HCT116 (cell line): Measurements from ENCODE around the gene P2RX3. TPM values are rescaled to one million over a fixed set of nuclear protein-coding genes. Genes with fewer than 3 reads are reported as not detected.

ENCODE experiments used
- ATAC-seq: fragments of 200-7000 bp; cut with Tn5 transposase; 2 replicates; pipeline ENCODE4 v1.9.1; 2020; ENCODE audit warnings: mild to moderate bottlenecking, moderate library complexity
- BruUV-seq: library from RNA; stranded (reverse); fragments of 400-500 nt; replicated peaks from 2 replicates; lab custom pipeline; 2021; lab: Mats Ljungman, UMichigan
- CTCF ChIA-PET: fragments of 300-600 bp; sonication (Branson Sonifier 250); formaldehyde crosslinking; loops from one replicate; lab custom pipeline; 2021; ENCODE audit warnings: antibody characterized with exemption; lab: Charles Lee
- POLR2A ChIA-PET: fragments of 300-600, 350-600 bp; sonication (Branson Sonifier 250); formaldehyde crosslinking; loops from one replicate; lab custom pipeline; 2021; ENCODE audit warnings: antibody characterized with exemption; lab: Charles Lee
- RAD21 ChIA-PET, 2 experiments: fragments of 300-600 bp; sonication (Branson Sonifier 250); formaldehyde crosslinking; loops; one replicate each; lab custom pipeline; 2023; ENCODE audit warnings: low total read pairs in 2 of 2; ENCODE audit not compliant: uncharacterized antibody in 2 of 2, unreplicated experiment in 2 of 2, low non-redundant PET in 1 of 2; lab: Charles Lee
- DNase-seq: peaks from one replicate; pipeline ENCODE4 v3.0.0-alpha.2; 2010; ENCODE audit warnings: low read depth, low spot score
- H2AFZ ChIP-seq: fragments of 200-600 bp; shearing (Covaris generic), sonication (generic); 2 replicates; pipeline ENCODE4 v1.6.1; 2017; ENCODE audit warnings: low read depth, mixed run types, mixed read lengths, antibody characterized with exemption, low read length; ENCODE audit not compliant: poor library complexity, severe bottlenecking
- H3K27ac ChIP-seq: 2 replicates; pipeline ENCODE4 v1.5.1; 2012; ENCODE audit warnings: low read depth, low read length
- H3K27me3 ChIP-seq: fragments of 200-600 bp; sonication (generic); 2 replicates; pipeline ENCODE4 v1.6.1; 2016; ENCODE audit warnings: mixed run types, low read length, mixed read lengths; ENCODE audit not compliant: insufficient read depth
- H3K36me3 ChIP-seq, 2 experiments: fragments of 200-500 bp in 1 of 2; fragments of 200-600 bp in 1 of 2; sonication (Bioruptor generic) in 1 of 2; sonication (generic) in 1 of 2; 2 replicates each; pipeline versions ENCODE4 v1.5.1 to v1.6.1; 2014 to 2016; ENCODE audit warnings: low read length in 2 of 2, inconsistent platforms in 1 of 2, mixed read lengths in 1 of 2, mixed run types in 1 of 2; ENCODE audit not compliant: insufficient read depth in 2 of 2, control insufficient read depth in 1 of 2
- H3K4me1 ChIP-seq, 2 experiments: fragments of 200-600 bp in 1 of 2; sonication (generic) in 1 of 2; 2 replicates each; pipeline versions ENCODE4 v1.5.1 to v1.6.1; 2012 to 2017; ENCODE audit warnings: low read length in 2 of 2, inconsistent platforms in 1 of 2, mild to moderate bottlenecking in 1 of 2, mixed read lengths in 1 of 2, mixed run types in 1 of 2, moderate library complexity in 1 of 2; ENCODE audit not compliant: insufficient read depth in 2 of 2, control insufficient read depth in 1 of 2
- H3K4me2 ChIP-seq: fragments of 200-600 bp; sonication (generic); 2 replicates; pipeline ENCODE4 v1.6.1; 2017; ENCODE audit warnings: mixed run types, low read length, mixed read lengths
- H3K4me3 ChIP-seq, 2 experiments: fragments of 200-600 bp in 1 of 2; sonication (generic) in 1 of 2; replicated peaks in 1 of 2; 2 replicates each; pipeline ENCODE4 v1.5.1; 2011 to 2016; ENCODE audit warnings: low read length in 2 of 2, control low read depth in 1 of 2, low read depth in 1 of 2, mild to moderate bottlenecking in 1 of 2, mixed read lengths in 1 of 2, mixed run types in 1 of 2
- H3K79me2 ChIP-seq: fragments of 200-600 bp; sonication (generic); 2 replicates; pipeline ENCODE4 v1.6.1; 2017; ENCODE audit warnings: mild to moderate bottlenecking, mixed run types, low read length, moderate library complexity, mixed read lengths; ENCODE audit not compliant: insufficient read depth
- H3K9ac ChIP-seq: fragments of 200-600 bp; sonication (generic); 2 replicates; pipeline ENCODE4 v1.6.1; 2016; ENCODE audit warnings: low read length, mixed read lengths
- H3K9me2 ChIP-seq: fragments of 200-600 bp; sonication (generic), shearing (Covaris generic); 2 replicates; pipeline ENCODE4 v1.6.1; 2017; ENCODE audit warnings: mixed run types, mild to moderate bottlenecking, moderate library complexity; ENCODE audit not compliant: insufficient read depth
- H3K9me3 ChIP-seq, 2 experiments: fragments of 200-500 bp in 1 of 2; fragments of 200-600 bp in 1 of 2; sonication (Bioruptor generic) in 1 of 2; sonication (generic) in 1 of 2; 2 replicates each; pipeline ENCODE4 v1.6.1; 2014 to 2017; ENCODE audit warnings: low read length in 2 of 2, mixed read lengths in 2 of 2, inconsistent platforms in 1 of 2, low read depth in 1 of 2, mild to moderate bottlenecking in 1 of 2, mixed run types in 1 of 2, moderate library complexity in 1 of 2; ENCODE audit not compliant: control insufficient read depth in 1 of 2, insufficient read depth in 1 of 2
- H4K20me1 ChIP-seq: fragments of 200-600 bp; sonication (generic), shearing (Covaris generic); 2 replicates; pipeline ENCODE4 v1.6.1; 2017; ENCODE audit warnings: mixed run types, mild to moderate bottlenecking, moderate library complexity; ENCODE audit not compliant: insufficient read depth
- CBX3 ChIP-seq: IDR thresholded peaks from 2 replicates; pipeline ENCODE4 v1.6.1; 2012; ENCODE audit warnings: low read depth
- CEBPB ChIP-seq: IDR thresholded peaks from 2 replicates; pipeline ENCODE4 v1.6.1; 2012; ENCODE audit warnings: low read depth
- EZH2 ChIP-seq: fragments of 200-600 bp; sonication (generic); IDR thresholded peaks from 2 replicates; pipeline ENCODE4 v1.6.1; 2017; ENCODE audit warnings: antibody characterized with exemption, mixed run types
- EZH2phosphoT487 ChIP-seq: fragments of 200-600 bp; IDR thresholded peaks from 2 replicates; pipeline ENCODE4 v1.6.1; 2018; ENCODE audit warnings: antibody characterized with exemption, borderline replicate concordance
- FOSL1 ChIP-seq: IDR thresholded peaks from 2 replicates; pipeline ENCODE4 v1.6.1; 2012; ENCODE audit warnings: low read depth
- JUND ChIP-seq: IDR thresholded peaks from 2 replicates; pipeline ENCODE4 v1.6.1; 2012
- POLR2A ChIP-seq: IDR thresholded peaks from 2 replicates; pipeline ENCODE4 v1.7.0; 2011; ENCODE audit warnings: borderline replicate concordance; ENCODE audit not compliant: insufficient read depth, insufficient read length; ENCODE audit errors: extremely low read depth
- POLR2AphosphoS5 ChIP-seq: IDR thresholded peaks from 2 replicates; pipeline ENCODE4 v1.6.1; 2011; ENCODE audit warnings: mild to moderate bottlenecking, low read depth, low read length, moderate library complexity
- RAD21 ChIP-seq: IDR thresholded peaks from 2 replicates; pipeline ENCODE4 v1.6.1; 2012; ENCODE audit warnings: low read depth, mild to moderate bottlenecking
- SP1 ChIP-seq: IDR thresholded peaks from 2 replicates; pipeline ENCODE4 v1.6.1; 2012; ENCODE audit warnings: low read depth
- ZNF274 ChIP-seq: fragments of 200-500 bp; sonication (Bioruptor generic); IDR thresholded peaks from 2 replicates; pipeline ENCODE4 v1.6.1; 2014; ENCODE audit warnings: mild to moderate bottlenecking, low read depth, low read length, inconsistent platforms
- intact Hi-C: fragments of 100-400 bp; cut with micrococcal nuclease; formaldehyde crosslinking; loops from 2 replicates; pipeline ENCODE4 v1.10.0; 2022
- total RNA-seq: library from RNA; stranded (reverse); gene quantifications from one replicate; pipeline ENCODE4 v1.2.1, GENCODE V29; 2021; ENCODE audit not compliant: unreplicated experiment
- TF ChIP-seq, protein P1 (sequence below): IDR thresholded peaks from 2 replicates; pipeline ENCODE4 v1.6.1; 2012
- TF ChIP-seq, protein P2 (sequence below): IDR thresholded peaks from 2 replicates; pipeline ENCODE4 v1.6.1; 2012
- TF ChIP-seq, protein P3 (sequence below): IDR thresholded peaks from 2 replicates; pipeline ENCODE4 v1.6.1; 2012; ENCODE audit warnings: low read depth

Gene P2RX3
- total RNA-seq, 1 experiment from 2014 or later: not detected

DNA sequence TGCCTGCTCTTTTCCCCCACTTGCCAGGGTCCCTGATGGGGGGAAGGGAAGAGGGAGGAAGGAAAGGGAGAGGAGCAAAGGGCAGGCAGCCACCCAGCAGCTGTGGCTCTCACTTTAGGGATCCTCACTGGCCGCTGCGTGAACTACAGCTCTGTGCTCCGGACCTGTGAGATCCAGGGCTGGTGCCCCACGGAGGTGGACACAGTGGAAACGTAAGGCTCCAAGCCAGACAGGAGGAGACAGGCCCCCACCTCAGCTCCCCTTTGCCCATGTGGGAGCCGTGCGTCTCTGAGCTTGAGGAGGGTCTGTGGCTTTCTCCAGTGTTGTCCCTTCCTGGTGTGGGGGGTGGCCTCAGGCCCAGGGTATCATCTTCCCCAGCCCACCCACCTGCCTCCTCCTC lies 9.9 kb downstream of the P2RX3 start:
- intact Hi-C loops: loop anchor here (5.0 kb wide), 3 partner anchors 109 to 554 kb away; no protein-coding TSS in a partner anchor
- ATAC-seq (no peak), DNase-seq (no peak)
- H3K27me3 ChIP-seq: no peaks in the 10 kb centered on the region
- CTCF ChIA-PET: interaction anchor here (0.8 to 1.6 kb wide), 3 partner anchors 293 to 1810 kb away, joined by 3 to 4 read pairs (median 3); no protein-coding TSS in a partner anchor
- no peaks in the 10 kb centered on the region for H3K36me3 ChIP-seq
- no peak overlapping the region for H3K4me3 ChIP-seq
- TF ChIP-seq, protein P1, sequence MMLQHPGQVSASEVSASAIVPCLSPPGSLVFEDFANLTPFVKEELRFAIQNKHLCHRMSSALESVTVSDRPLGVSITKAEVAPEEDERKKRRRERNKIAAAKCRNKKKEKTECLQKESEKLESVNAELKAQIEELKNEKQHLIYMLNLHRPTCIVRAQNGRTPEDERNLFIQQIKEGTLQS: no peak
- TF ChIP-seq, protein P2, sequence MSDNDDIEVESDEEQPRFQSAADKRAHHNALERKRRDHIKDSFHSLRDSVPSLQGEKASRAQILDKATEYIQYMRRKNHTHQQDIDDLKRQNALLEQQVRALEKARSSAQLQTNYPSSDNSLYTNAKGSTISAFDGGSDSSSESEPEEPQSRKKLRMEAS: no peak
- TF ChIP-seq CEBPB (no peak), EZH2phosphoT487 (no peak)
- no peak overlapping the region for H2AFZ ChIP-seq
- H3K27ac ChIP-seq: no peak overlapping the region
- no peak overlapping the region for H3K4me2 ChIP-seq
- no peak overlapping the region for H3K9ac ChIP-seq
- no peaks in the 10 kb centered on the region for H3K79me2 ChIP-seq
- BruUV-seq: no TSS peak
- H4K20me1 ChIP-seq: no peaks in the 10 kb centered on the region
- no peaks in the 10 kb centered on the region for H3K9me3 ChIP-seq
- peaks cover 3 to 19% of the 10 kb centered on the region in 2 experiments; a peak in 3 of 4 replicates for H3K4me1 ChIP-seq
- RAD21 ChIA-PET: no interaction called here
- H3K9me2 ChIP-seq: no peaks in the 10 kb centered on the region
- POLR2A ChIA-PET: no interaction called here

DNA sequence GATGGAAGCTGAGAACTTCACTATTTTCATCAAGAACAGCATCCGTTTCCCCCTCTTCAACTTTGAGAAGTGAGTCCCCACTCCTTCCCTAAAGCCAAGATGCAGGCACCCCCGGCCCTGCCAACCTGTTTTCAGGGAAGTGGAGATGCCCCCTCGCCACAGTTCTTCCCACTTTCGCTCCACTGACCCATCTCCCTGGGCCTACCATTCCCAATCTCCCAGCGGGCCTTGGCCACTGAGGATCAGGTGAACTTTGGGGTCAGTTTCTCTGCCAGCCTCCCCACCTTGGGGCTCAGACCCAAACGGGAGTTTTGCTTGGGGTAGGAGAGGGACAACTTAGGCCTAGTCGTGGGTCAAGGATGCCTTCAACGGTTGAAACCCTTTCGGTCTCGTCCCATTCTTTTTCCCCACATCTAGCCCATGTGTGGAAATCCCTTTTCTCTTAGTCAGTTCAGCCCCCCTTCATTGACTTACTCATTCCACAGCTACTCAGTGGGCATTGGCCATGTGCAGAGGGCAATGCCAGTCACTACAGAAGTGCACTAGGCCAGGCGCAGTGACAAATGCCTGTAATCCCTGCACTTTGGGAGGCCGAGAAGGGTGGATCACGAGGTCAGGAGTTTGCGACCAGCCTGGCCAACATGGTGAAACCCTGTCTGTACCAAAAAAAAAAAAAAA lies 10.6 kb downstream of the P2RX3 start:
- POLR2A ChIA-PET: no interaction called here
- DNase-seq (no peak), ATAC-seq (no peak)
- no peaks in the 10 kb centered on the region for H3K36me3 ChIP-seq
- H3K27me3 ChIP-seq: no peaks in the 10 kb centered on the region
- H3K4me3 ChIP-seq: no peak overlapping the region
- intact Hi-C loops: loop anchor here (5.0 kb wide), 3 partner anchors 109 to 554 kb away; no protein-coding TSS in a partner anchor
- no peak overlapping the region for H3K4me2 ChIP-seq
- no peak overlapping the region for H2AFZ ChIP-seq
- CTCF ChIA-PET: interaction anchor here (0.8 to 2.1 kb wide), 4 partner anchors 23 to 1809 kb away, joined by 3 to 6 read pairs (median 4); no protein-coding TSS in a partner anchor
- no peak overlapping the region for H3K27ac ChIP-seq
- H3K9ac ChIP-seq: no peak overlapping the region
- no peaks in the 10 kb centered on the region for H3K9me3 ChIP-seq
- H4K20me1 ChIP-seq: no peaks in the 10 kb centered on the region
- peaks cover 3 to 19% of the 10 kb centered on the region in 2 experiments; a peak in 3 of 4 replicates for H3K4me1 ChIP-seq
- no TSS peak for BruUV-seq
- no peaks in the 10 kb centered on the region for H3K79me2 ChIP-seq
- RAD21 ChIA-PET: no interaction called here
- H3K9me2 ChIP-seq: no peaks in the 10 kb centered on the region
- TF ChIP-seq POLR2AphosphoS5 (no peak), ZNF274 (no peak), JUND (no peak), EZH2phosphoT487 (no peak), CBX3 (no peak), POLR2A (no peak), CEBPB (no peak), SP1 (no peak), RAD21 (no peak), FOSL1 (no peak), EZH2 (no peak)
- TF ChIP-seq, protein P3, sequence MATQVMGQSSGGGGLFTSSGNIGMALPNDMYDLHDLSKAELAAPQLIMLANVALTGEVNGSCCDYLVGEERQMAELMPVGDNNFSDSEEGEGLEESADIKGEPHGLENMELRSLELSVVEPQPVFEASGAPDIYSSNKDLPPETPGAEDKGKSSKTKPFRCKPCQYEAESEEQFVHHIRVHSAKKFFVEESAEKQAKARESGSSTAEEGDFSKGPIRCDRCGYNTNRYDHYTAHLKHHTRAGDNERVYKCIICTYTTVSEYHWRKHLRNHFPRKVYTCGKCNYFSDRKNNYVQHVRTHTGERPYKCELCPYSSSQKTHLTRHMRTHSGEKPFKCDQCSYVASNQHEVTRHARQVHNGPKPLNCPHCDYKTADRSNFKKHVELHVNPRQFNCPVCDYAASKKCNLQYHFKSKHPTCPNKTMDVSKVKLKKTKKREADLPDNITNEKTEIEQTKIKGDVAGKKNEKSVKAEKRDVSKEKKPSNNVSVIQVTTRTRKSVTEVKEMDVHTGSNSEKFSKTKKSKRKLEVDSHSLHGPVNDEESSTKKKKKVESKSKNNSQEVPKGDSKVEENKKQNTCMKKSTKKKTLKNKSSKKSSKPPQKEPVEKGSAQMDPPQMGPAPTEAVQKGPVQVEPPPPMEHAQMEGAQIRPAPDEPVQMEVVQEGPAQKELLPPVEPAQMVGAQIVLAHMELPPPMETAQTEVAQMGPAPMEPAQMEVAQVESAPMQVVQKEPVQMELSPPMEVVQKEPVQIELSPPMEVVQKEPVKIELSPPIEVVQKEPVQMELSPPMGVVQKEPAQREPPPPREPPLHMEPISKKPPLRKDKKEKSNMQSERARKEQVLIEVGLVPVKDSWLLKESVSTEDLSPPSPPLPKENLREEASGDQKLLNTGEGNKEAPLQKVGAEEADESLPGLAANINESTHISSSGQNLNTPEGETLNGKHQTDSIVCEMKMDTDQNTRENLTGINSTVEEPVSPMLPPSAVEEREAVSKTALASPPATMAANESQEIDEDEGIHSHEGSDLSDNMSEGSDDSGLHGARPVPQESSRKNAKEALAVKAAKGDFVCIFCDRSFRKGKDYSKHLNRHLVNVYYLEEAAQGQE: no peak
